K562 (cell line): ENCODE data around the gene REPS1. TPM values are rescaled to one million over a fixed set of nuclear protein-coding genes. Genes with fewer than 3 reads are reported as not detected.

Source experiments
- BHLHE40 ChIP-seq: IDR thresholded peaks from 2 replicates; pipeline ENCODE4 v1.6.1; 2011; ENCODE audit warnings: low read length, improper control_type of control experiment
- CUX1 ChIP-seq: fragments of 200-800 bp; sonication (Bioruptor generic); IDR thresholded peaks from 2 replicates; pipeline ENCODE4 v1.6.1; 2016; ENCODE audit warnings: missing genetic modification characterization, missing compliant biosample characterization
- EGR1 ChIP-seq: fragments of 450-650 bp; conservative IDR thresholded peaks from 2 replicates; pipeline ENCODE4 v1.6.1; 2017; ENCODE audit warnings: mild to moderate bottlenecking
- ELF1 ChIP-seq: fragments of 200-800 bp; sonication (Bioruptor generic); IDR thresholded peaks from 2 replicates; pipeline ENCODE4 v1.6.1; 2016; ENCODE audit warnings: missing genetic modification characterization, missing compliant biosample characterization
- ETV5 ChIP-seq: sonication (generic); formaldehyde crosslinking; IDR thresholded peaks from 2 replicates; pipeline ENCODE4 v1.4.0; 2020; ENCODE audit warnings: low read depth, mild to moderate bottlenecking, missing genetic modification reagents
- EZH2 ChIP-seq: IDR thresholded peaks from 2 replicates; pipeline ENCODE4 v1.6.1; 2012; ENCODE audit warnings: low read depth, mild to moderate bottlenecking, inconsistent platforms, low read length, borderline replicate concordance
- FOXM1 ChIP-seq, 2 experiments: fragments of 450-650 bp in 1 of 2; sonication (generic) in 1 of 2; formaldehyde crosslinking in 1 of 2; IDR thresholded peaks; 2 replicates each; pipeline versions ENCODE4 v1.6.1 to v1.9.0; 2017 to 2022; ENCODE audit warnings: low read depth in 2 of 2, mild to moderate bottlenecking in 2 of 2, missing genetic modification reagents in 1 of 2, moderate library complexity in 1 of 2
- HMGN3 ChIP-seq: IDR thresholded peaks from 2 replicates; pipeline ENCODE4 v1.6.1; 2011; ENCODE audit warnings: borderline replicate concordance, low read depth, mild to moderate bottlenecking, mixed read lengths, low read length; ENCODE audit not compliant: insufficient read length; ENCODE audit errors: extremely low read depth
- KHSRP ChIP-seq: fragments of 450-650 bp; IDR thresholded peaks from 2 replicates; pipeline ENCODE4 v1.6.1; 2017
- POLR2B ChIP-seq: fragments of 450-650 bp; IDR thresholded peaks from 2 replicates; pipeline ENCODE4 v1.6.1; 2018; ENCODE audit warnings: low read depth; ENCODE audit not compliant: partially characterized antibody
- ZBTB1 ChIP-seq: sonication (generic); formaldehyde crosslinking; IDR thresholded peaks from 2 replicates; pipeline ENCODE4 v1.8.1; 2023; ENCODE audit warnings: missing genetic modification reagents, low read depth, mild to moderate bottlenecking, borderline replicate concordance
- ZC3H4 ChIP-seq: sonication (generic); formaldehyde crosslinking; IDR thresholded peaks from 2 replicates; pipeline ENCODE4 v1.9.0; 2021; ENCODE audit warnings: missing genetic modification reagents, borderline replicate concordance
- ZNF408 ChIP-seq: fragments of 250-450 bp; sonication (Bioruptor Pico); IDR thresholded peaks from 2 replicates; pipeline ENCODE4 v1.4.0; 2020; ENCODE audit warnings: low read depth, mild to moderate bottlenecking, moderate library complexity
- ZNF644 ChIP-seq: fragments of 200-800 bp; sonication (Bioruptor generic); IDR thresholded peaks from 2 replicates; pipeline ENCODE4 v1.6.1; 2016; ENCODE audit warnings: low read depth, missing genetic modification characterization, missing compliant biosample characterization
- polyA plus RNA-seq, 8 experiments: library from polyadenylated mRNA; depleted of rRNA in 4 of 8; stranded (reverse) in 5 of 8; unstranded in 3 of 8; fragments of >200 nt; fragmentation: Nextera tagmentation in 2 of 8; fragmentation: Illumina TruSeq in 1 of 8; extraction: Ambion mirVana in 2 of 8; extraction: Trizol in 1 of 8; gene quantifications; 2 replicates each; pipeline versions ENCODE4 v1.2.1 to v1.2.3, GENCODE V29; 2011 to 2014; ENCODE audit warnings: inconsistent platforms in 1 of 8, missing spikeins in 1 of 8
- total RNA-seq, 7 experiments: library from RNA; depleted of rRNA in 6 of 7; stranded (reverse); fragments of >200 nt in 6 of 7; fragmentation: Illumina TruSeq in 2 of 7; extraction: Trizol in 2 of 7; gene quantifications; 2 replicates each; pipeline versions ENCODE4 v1.2.1 to v1.2.3, GENCODE V29; 2011 to 2021; ENCODE audit warnings: low replicate concordance in 1 of 7
- TF ChIP-seq, protein P1 (sequence below): sonication (generic); formaldehyde crosslinking; IDR thresholded peaks from 2 replicates; pipeline ENCODE4 v1.8.0; 2023; ENCODE audit warnings: mild to moderate bottlenecking, missing genetic modification reagents
- TF ChIP-seq, protein P2 (sequence below): IDR thresholded peaks from 2 replicates; pipeline ENCODE4 v1.6.1; 2014; ENCODE audit warnings: antibody characterized with exemption

Gene REPS1
- total and polyA plus RNA-seq, 9 of the 15 experiments (the other 6 are each of a cell fraction or from before 2014, with no cell fraction given), result 7.9 to 36.0 (median 27.8) TPM

- TF ChIP-seq, protein P1, sequence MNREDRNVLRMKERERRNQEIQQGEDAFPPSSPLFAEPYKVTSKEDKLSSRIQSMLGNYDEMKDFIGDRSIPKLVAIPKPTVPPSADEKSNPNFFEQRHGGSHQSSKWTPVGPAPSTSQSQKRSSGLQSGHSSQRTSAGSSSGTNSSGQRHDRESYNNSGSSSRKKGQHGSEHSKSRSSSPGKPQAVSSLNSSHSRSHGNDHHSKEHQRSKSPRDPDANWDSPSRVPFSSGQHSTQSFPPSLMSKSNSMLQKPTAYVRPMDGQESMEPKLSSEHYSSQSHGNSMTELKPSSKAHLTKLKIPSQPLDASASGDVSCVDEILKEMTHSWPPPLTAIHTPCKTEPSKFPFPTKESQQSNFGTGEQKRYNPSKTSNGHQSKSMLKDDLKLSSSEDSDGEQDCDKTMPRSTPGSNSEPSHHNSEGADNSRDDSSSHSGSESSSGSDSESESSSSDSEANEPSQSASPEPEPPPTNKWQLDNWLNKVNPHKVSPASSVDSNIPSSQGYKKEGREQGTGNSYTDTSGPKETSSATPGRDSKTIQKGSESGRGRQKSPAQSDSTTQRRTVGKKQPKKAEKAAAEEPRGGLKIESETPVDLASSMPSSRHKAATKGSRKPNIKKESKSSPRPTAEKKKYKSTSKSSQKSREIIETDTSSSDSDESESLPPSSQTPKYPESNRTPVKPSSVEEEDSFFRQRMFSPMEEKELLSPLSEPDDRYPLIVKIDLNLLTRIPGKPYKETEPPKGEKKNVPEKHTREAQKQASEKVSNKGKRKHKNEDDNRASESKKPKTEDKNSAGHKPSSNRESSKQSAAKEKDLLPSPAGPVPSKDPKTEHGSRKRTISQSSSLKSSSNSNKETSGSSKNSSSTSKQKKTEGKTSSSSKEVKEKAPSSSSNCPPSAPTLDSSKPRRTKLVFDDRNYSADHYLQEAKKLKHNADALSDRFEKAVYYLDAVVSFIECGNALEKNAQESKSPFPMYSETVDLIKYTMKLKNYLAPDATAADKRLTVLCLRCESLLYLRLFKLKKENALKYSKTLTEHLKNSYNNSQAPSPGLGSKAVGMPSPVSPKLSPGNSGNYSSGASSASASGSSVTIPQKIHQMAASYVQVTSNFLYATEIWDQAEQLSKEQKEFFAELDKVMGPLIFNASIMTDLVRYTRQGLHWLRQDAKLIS (CRISPR knock-in tag), result 0 out of 2 replicates have a peak, but pooled peaks have one; percentile 35
- no peak for TF ChIP-seq HMGN3
- TF ChIP-seq EZH2, result 0 out of 2 replicates have a peak, but pooled peaks have one; percentile 12
- TF ChIP-seq ZNF644 (tag), result no peak
- TF ChIP-seq KHSRP, result no peak
- TF ChIP-seq FOXM1 (IDR thresholded peaks at IDR 0.05; ENCODE audit: low read depth), result no peak
- TF ChIP-seq FOXM1 (CRISPR knock-in tag; IDR thresholded peaks at IDR 0.05; ENCODE audit: low read depth), result peak; percentile 57; the same call in 1 of the 2 replicates
- TF ChIP-seq ZNF408 (CRISPR knock-in tag), result no peak
- TF ChIP-seq ETV5 (CRISPR knock-in tag), result peak; percentile 57
- TF ChIP-seq ZC3H4 (CRISPR knock-in tag), result peak; percentile 56; the same call in 1 of the 2 replicates
- no peak for TF ChIP-seq CUX1 (CRISPR knock-in tag)
- TF ChIP-seq, protein P2, sequence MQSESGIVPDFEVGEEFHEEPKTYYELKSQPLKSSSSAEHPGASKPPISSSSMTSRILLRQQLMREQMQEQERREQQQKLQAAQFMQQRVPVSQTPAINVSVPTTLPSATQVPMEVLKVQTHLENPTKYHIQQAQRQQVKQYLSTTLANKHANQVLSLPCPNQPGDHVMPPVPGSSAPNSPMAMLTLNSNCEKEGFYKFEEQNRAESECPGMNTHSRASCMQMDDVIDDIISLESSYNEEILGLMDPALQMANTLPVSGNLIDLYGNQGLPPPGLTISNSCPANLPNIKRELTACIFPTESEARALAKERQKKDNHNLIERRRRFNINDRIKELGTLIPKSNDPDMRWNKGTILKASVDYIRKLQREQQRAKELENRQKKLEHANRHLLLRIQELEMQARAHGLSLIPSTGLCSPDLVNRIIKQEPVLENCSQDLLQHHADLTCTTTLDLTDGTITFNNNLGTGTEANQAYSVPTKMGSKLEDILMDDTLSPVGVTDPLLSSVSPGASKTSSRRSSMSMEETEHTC, result peak; percentile 9; the same call in 1 of the 2 replicates
- TF ChIP-seq BHLHE40, result peak; percentile 47; the same call in 1 of the 2 replicates
- no peak for TF ChIP-seq POLR2B
- peak; percentile 81 for TF ChIP-seq EGR1
- 0 out of 2 replicates have a peak, but pooled peaks have one; percentile 51 for TF ChIP-seq ZBTB1 (CRISPR knock-in tag)
- peak; percentile 85 for TF ChIP-seq ELF1 (tag)
Observed at GRCh38 chr6:139028658-139029469, 40.8 kb upstream of the REPS1 start, which contains the start of gene ABRACL (continued).
